AG04449 (cell line): ENCODE measurements around the gene CRACR2A.

ENCODE experiments used
- CTCF ChIA-PET: fragments of 350-600 bp; formaldehyde crosslinking; extraction: SDS; loops from one replicate; lab custom pipeline; 2021; ENCODE audit warnings: antibody characterized with exemption; lab: Yijun Ruan, JAX
- POLR2A ChIA-PET: fragments of 400-600, 350-600 bp; formaldehyde crosslinking; extraction: SDS; loops from one replicate; lab custom pipeline; 2020; ENCODE audit warnings: antibody characterized with exemption, inconsistent platforms; lab: Yijun Ruan, JAX
- DNase-seq: peaks from one replicate; pipeline ENCODE4 v3.0.0-alpha.2; 2010; ENCODE audit warnings: low read depth, low spot score
- H3K4me3 ChIP-seq: 2 replicates; pipeline ENCODE4 v1.5.1; 2011; ENCODE audit warnings: low read depth, mild to moderate bottlenecking, control low read depth, low read length
- TF ChIP-seq, protein P1 (sequence below): IDR thresholded peaks from one replicate; pipeline ENCODE4 v1.5.1; 2011; ENCODE audit warnings: mild to moderate bottlenecking, moderate library complexity, low read length, control low read depth, inconsistent platforms; ENCODE audit not compliant: insufficient read depth; ENCODE audit errors: missing control alignments

Gene CRACR2A

DNA sequence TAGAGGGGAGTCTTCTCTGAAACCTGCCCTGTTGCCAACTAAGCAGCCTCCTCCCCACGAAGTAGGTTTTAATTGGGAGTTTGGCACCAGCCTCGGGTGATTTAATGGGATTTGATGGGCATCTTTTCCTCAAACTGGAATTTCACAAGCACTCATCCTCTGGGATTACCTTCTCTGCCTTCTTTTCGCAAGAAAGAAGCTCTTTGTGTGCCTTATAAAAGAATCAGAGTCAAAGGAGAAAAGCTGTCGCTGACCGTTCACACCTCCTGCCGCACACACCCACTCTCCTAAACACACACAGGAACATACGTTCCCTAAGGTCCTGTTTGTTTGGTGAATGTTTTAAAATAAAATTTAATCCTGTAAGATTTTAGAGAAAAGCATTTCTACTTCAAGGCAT lies 177.9 kb downstream of the CRACR2A start:
- ChIA-PET POLR2A (no interaction called here), CTCF (no interaction called here)
- TF ChIP-seq, protein P1, sequence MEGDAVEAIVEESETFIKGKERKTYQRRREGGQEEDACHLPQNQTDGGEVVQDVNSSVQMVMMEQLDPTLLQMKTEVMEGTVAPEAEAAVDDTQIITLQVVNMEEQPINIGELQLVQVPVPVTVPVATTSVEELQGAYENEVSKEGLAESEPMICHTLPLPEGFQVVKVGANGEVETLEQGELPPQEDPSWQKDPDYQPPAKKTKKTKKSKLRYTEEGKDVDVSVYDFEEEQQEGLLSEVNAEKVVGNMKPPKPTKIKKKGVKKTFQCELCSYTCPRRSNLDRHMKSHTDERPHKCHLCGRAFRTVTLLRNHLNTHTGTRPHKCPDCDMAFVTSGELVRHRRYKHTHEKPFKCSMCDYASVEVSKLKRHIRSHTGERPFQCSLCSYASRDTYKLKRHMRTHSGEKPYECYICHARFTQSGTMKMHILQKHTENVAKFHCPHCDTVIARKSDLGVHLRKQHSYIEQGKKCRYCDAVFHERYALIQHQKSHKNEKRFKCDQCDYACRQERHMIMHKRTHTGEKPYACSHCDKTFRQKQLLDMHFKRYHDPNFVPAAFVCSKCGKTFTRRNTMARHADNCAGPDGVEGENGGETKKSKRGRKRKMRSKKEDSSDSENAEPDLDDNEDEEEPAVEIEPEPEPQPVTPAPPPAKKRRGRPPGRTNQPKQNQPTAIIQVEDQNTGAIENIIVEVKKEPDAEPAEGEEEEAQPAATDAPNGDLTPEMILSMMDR: no peak
- no peak overlapping the region for H3K4me3 ChIP-seq
- no peak for DNase-seq

DNA sequence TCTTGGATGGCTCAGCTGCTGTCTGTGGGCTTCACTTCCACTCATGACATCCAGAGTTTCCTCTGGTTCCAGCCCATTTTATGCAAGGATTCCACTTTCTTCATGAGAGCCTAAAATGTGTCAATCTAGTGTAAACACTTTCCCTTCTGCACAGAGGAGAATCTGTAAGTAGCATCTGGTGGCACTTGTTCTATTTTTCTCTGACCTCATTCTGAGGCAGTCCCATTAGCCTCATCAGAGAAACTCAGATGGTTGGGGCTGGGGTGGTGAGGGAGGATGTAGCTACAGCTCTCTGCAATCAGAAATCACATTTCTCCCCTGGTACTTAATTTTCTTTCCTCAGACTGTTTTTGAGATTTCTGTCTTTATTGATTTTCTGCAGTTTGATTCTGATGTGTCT lies 180.3 kb downstream of the CRACR2A start:
- ChIA-PET CTCF (no interaction called here), POLR2A (no interaction called here)
- H3K4me3 ChIP-seq: no peak overlapping the region
- TF ChIP-seq, protein P1: no peak
- no peak for DNase-seq

DNA sequence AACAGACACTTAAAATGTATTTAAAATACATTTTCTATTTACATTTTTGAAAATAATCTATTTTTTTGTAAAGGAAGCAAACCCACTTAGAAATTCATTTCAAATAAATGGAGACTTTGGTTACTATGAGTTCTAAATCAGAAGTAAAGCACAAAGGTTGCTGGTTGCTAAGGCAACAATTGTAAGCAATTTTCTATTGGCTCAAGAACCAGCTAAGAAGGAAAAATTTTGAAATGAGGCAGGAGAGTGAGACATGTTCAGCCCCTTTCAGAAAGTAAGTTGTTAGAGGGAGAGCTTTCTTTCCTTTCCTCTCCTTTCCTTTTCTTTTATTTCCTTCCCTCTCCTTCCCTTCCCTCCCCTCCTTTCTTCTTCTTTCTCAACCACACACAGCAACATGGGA lies 181.2 kb downstream of the CRACR2A start:
- CTCF ChIA-PET: no interaction called here
- POLR2A ChIA-PET: interaction anchor here (0.5 kb wide), 1 partner anchor 11 kb away, joined by 3 read pairs; no protein-coding TSS in a partner anchor
- DNase-seq: no peak
- TF ChIP-seq, protein P1: no peak
- H3K4me3 ChIP-seq: no peak overlapping the region

DNA sequence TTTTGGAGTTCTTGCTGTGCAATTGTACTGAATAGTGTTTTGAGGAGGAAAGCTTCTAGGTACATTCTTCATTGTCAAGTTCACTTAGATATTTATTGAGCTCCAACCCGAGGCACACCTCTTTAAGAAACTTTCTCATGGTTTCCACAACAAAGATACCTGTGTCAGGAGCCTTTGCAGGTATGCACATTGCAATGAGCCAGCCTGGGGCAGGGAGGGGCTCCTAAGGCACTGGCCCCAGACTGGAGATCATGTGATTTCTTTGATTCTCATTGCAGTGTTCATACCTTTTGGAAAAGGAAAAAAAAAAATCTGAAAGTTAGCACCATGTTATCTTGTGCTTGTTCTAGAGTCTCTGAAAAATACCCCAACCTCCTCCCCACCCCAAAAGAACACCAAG lies 181.6 kb downstream of the CRACR2A start:
- ChIA-PET CTCF (no interaction called here), POLR2A (interaction anchor here (0.5 kb wide), 1 partner anchor 11 kb away, joined by 3 read pairs; no protein-coding TSS in a partner anchor)
- TF ChIP-seq, protein P1: no peak
- H3K4me3 ChIP-seq: no peak overlapping the region
- no peak for DNase-seq

DNA sequence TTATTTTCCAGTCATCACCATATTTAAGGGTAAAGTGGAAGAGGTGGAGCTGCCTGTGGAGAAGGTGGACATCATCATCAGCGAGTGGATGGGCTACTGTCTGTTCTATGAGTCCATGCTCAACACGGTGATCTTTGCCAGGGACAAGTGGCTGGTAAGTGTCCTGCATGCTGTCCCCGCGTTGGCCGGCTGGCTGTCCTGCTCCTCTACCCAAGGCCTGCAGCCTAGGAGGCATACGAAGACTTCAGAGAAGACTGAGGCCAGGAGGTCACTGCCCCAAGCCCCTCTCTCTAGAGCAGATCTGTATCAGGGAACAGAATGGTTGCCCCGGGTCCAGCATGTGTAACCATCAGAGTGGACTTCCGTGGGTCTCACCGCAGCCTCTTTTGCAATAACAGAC lies 184.2 kb downstream of the CRACR2A start:
- POLR2A ChIA-PET: no interaction called here

DNA sequence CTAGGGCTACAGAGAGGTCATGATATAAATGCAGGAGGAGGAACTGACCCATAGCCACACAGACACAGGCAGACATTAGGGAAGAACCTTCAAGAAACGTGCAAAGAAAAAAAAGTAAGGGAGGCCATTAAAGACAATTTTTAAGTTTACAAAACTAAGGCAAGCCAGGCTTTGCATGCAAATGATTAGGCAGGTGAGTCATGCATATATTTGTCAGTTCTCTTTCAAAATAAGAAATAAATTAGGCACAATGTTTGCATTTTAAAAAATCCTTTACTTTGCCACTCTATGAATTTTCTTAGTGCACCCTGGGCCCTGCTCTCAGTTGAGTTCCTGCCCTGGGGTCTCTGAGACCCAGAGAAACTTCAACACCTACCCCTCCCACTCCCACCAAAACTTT lies 186.9 kb downstream of the CRACR2A start:
- no peak for DNase-seq
- ChIA-PET POLR2A (no interaction called here), CTCF (no interaction called here)
- TF ChIP-seq, protein P1: no peak
- no peak overlapping the region for H3K4me3 ChIP-seq

More for the DNA sequence above, 184.2 kb downstream of the CRACR2A start:
- H3K4me3 ChIP-seq: no peak overlapping the region
- CTCF ChIA-PET: no interaction called here
- TF ChIP-seq, protein P1: no peak
- DNase-seq: no peak
